Stomach (tissue), 4 donors: ENCODE data around the gene SNX19.

Experiments
- EP300 ChIP-seq: sonication (generic); formaldehyde crosslinking; IDR thresholded peaks from one replicate; pipeline ENCODE4 v1.6.1; 2017; ENCODE audit warnings: antibody characterized with exemption
- POLR2A ChIP-seq, 4 donors: fragments of 450-650 bp; IDR thresholded peaks; one replicate each; pipeline ENCODE4 v1.6.1; 2016; ENCODE audit warnings: antibody characterized with exemption in 4 of 4, control low read depth in 2 of 4, mild to moderate bottlenecking in 1 of 4, moderate library complexity in 1 of 4
- TF ChIP-seq, protein P1 (sequence below), 7 experiments: fragments of 450-650 bp in 4 of 7; fragments of 200-600 bp in 3 of 7; sonication (generic) in 3 of 7; IDR thresholded peaks; one replicate each; pipeline ENCODE4 v1.5.1; 2016 to 2019; ENCODE audit warnings: antibody characterized with exemption in 7 of 7, control low read depth in 2 of 7, mild to moderate bottlenecking in 1 of 7

DNA sequence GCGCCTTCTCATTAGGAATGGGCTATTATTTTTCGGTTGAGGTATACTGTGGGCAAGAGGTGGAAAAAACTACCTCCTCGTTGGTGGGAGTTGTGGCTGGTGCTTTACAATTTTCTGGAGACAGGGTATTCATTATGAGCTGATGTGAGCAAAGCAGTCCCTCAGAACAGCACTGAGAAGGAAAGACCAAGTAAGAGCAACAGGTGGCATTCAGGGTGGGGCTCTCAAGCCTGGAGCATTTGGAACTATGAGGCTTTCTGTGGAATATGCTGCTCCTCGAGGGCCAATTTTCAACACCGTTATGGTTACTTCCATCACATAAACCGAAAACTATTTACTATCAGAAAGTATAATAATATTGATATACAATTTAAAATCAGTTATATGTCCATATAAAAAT is 3.7 kb downstream of the SNX19 start:
- TF ChIP-seq, protein P1, sequence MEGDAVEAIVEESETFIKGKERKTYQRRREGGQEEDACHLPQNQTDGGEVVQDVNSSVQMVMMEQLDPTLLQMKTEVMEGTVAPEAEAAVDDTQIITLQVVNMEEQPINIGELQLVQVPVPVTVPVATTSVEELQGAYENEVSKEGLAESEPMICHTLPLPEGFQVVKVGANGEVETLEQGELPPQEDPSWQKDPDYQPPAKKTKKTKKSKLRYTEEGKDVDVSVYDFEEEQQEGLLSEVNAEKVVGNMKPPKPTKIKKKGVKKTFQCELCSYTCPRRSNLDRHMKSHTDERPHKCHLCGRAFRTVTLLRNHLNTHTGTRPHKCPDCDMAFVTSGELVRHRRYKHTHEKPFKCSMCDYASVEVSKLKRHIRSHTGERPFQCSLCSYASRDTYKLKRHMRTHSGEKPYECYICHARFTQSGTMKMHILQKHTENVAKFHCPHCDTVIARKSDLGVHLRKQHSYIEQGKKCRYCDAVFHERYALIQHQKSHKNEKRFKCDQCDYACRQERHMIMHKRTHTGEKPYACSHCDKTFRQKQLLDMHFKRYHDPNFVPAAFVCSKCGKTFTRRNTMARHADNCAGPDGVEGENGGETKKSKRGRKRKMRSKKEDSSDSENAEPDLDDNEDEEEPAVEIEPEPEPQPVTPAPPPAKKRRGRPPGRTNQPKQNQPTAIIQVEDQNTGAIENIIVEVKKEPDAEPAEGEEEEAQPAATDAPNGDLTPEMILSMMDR (IDR thresholded peaks at IDR 0.05), result no peak
- no peak for TF ChIP-seq POLR2A (IDR thresholded peaks at IDR 0.05)
- TF ChIP-seq EP300, result no peak
